HCT116 (cell line): Measurements from ENCODE around the gene LTO1. TPM values are rescaled to one million over a fixed set of nuclear protein-coding genes. Genes with fewer than 3 reads are reported as not detected.

Source experiments
- ATAC-seq: fragments of 200-7000 bp; cut with Tn5 transposase; 2 replicates; pipeline ENCODE4 v1.9.1; 2020; ENCODE audit warnings: mild to moderate bottlenecking, moderate library complexity
- BruUV-seq: library from RNA; stranded (reverse); fragments of 400-500 nt; replicated peaks from 2 replicates; lab custom pipeline; 2021; lab: Mats Ljungman, UMichigan
- CTCF ChIA-PET: fragments of 300-600 bp; sonication (Branson Sonifier 250); formaldehyde crosslinking; loops from one replicate; lab custom pipeline; 2021; ENCODE audit warnings: antibody characterized with exemption; lab: Charles Lee
- POLR2A ChIA-PET: fragments of 300-600, 350-600 bp; sonication (Branson Sonifier 250); formaldehyde crosslinking; loops from one replicate; lab custom pipeline; 2021; ENCODE audit warnings: antibody characterized with exemption; lab: Charles Lee
- RAD21 ChIA-PET, 2 experiments: fragments of 300-600 bp; sonication (Branson Sonifier 250); formaldehyde crosslinking; loops; one replicate each; lab custom pipeline; 2023; ENCODE audit warnings: low total read pairs in 2 of 2; ENCODE audit not compliant: uncharacterized antibody in 2 of 2, unreplicated experiment in 2 of 2, low non-redundant PET in 1 of 2; lab: Charles Lee
- DNase-seq: peaks from one replicate; pipeline ENCODE4 v3.0.0-alpha.2; 2010; ENCODE audit warnings: low read depth, low spot score
- H2AFZ ChIP-seq: fragments of 200-600 bp; shearing (Covaris generic), sonication (generic); 2 replicates; pipeline ENCODE4 v1.6.1; 2017; ENCODE audit warnings: low read depth, mixed run types, mixed read lengths, antibody characterized with exemption, low read length; ENCODE audit not compliant: poor library complexity, severe bottlenecking
- H3K27ac ChIP-seq: 2 replicates; pipeline ENCODE4 v1.5.1; 2012; ENCODE audit warnings: low read depth, low read length
- H3K27me3 ChIP-seq: fragments of 200-600 bp; sonication (generic); 2 replicates; pipeline ENCODE4 v1.6.1; 2016; ENCODE audit warnings: mixed run types, low read length, mixed read lengths; ENCODE audit not compliant: insufficient read depth
- H3K36me3 ChIP-seq, 2 experiments: fragments of 200-500 bp in 1 of 2; fragments of 200-600 bp in 1 of 2; sonication (Bioruptor generic) in 1 of 2; sonication (generic) in 1 of 2; 2 replicates each; pipeline versions ENCODE4 v1.5.1 to v1.6.1; 2014 to 2016; ENCODE audit warnings: low read length in 2 of 2, inconsistent platforms in 1 of 2, mixed read lengths in 1 of 2, mixed run types in 1 of 2; ENCODE audit not compliant: insufficient read depth in 2 of 2, control insufficient read depth in 1 of 2
- H3K4me1 ChIP-seq, 2 experiments: fragments of 200-600 bp in 1 of 2; sonication (generic) in 1 of 2; 2 replicates each; pipeline versions ENCODE4 v1.5.1 to v1.6.1; 2012 to 2017; ENCODE audit warnings: low read length in 2 of 2, inconsistent platforms in 1 of 2, mild to moderate bottlenecking in 1 of 2, mixed read lengths in 1 of 2, mixed run types in 1 of 2, moderate library complexity in 1 of 2; ENCODE audit not compliant: insufficient read depth in 2 of 2, control insufficient read depth in 1 of 2
- H3K4me2 ChIP-seq: fragments of 200-600 bp; sonication (generic); 2 replicates; pipeline ENCODE4 v1.6.1; 2017; ENCODE audit warnings: mixed run types, low read length, mixed read lengths
- H3K4me3 ChIP-seq, 2 experiments: fragments of 200-600 bp in 1 of 2; sonication (generic) in 1 of 2; replicated peaks in 1 of 2; 2 replicates each; pipeline ENCODE4 v1.5.1; 2011 to 2016; ENCODE audit warnings: low read length in 2 of 2, control low read depth in 1 of 2, low read depth in 1 of 2, mild to moderate bottlenecking in 1 of 2, mixed read lengths in 1 of 2, mixed run types in 1 of 2
- H3K79me2 ChIP-seq: fragments of 200-600 bp; sonication (generic); 2 replicates; pipeline ENCODE4 v1.6.1; 2017; ENCODE audit warnings: mild to moderate bottlenecking, mixed run types, low read length, moderate library complexity, mixed read lengths; ENCODE audit not compliant: insufficient read depth
- H3K9ac ChIP-seq: fragments of 200-600 bp; sonication (generic); 2 replicates; pipeline ENCODE4 v1.6.1; 2016; ENCODE audit warnings: low read length, mixed read lengths
- H3K9me2 ChIP-seq: fragments of 200-600 bp; sonication (generic), shearing (Covaris generic); 2 replicates; pipeline ENCODE4 v1.6.1; 2017; ENCODE audit warnings: mixed run types, mild to moderate bottlenecking, moderate library complexity; ENCODE audit not compliant: insufficient read depth
- H3K9me3 ChIP-seq, 2 experiments: fragments of 200-500 bp in 1 of 2; fragments of 200-600 bp in 1 of 2; sonication (Bioruptor generic) in 1 of 2; sonication (generic) in 1 of 2; 2 replicates each; pipeline ENCODE4 v1.6.1; 2014 to 2017; ENCODE audit warnings: low read length in 2 of 2, mixed read lengths in 2 of 2, inconsistent platforms in 1 of 2, low read depth in 1 of 2, mild to moderate bottlenecking in 1 of 2, mixed run types in 1 of 2, moderate library complexity in 1 of 2; ENCODE audit not compliant: control insufficient read depth in 1 of 2, insufficient read depth in 1 of 2
- H4K20me1 ChIP-seq: fragments of 200-600 bp; sonication (generic), shearing (Covaris generic); 2 replicates; pipeline ENCODE4 v1.6.1; 2017; ENCODE audit warnings: mixed run types, mild to moderate bottlenecking, moderate library complexity; ENCODE audit not compliant: insufficient read depth
- ATF3 ChIP-seq: IDR thresholded peaks from 2 replicates; pipeline ENCODE4 v1.6.1; 2012
- CBX3 ChIP-seq: IDR thresholded peaks from 2 replicates; pipeline ENCODE4 v1.6.1; 2012; ENCODE audit warnings: low read depth
- CEBPB ChIP-seq: IDR thresholded peaks from 2 replicates; pipeline ENCODE4 v1.6.1; 2012; ENCODE audit warnings: low read depth
- EGR1 ChIP-seq: IDR thresholded peaks from 2 replicates; pipeline ENCODE4 v1.6.1; 2012; ENCODE audit warnings: low read depth
- ELF1 ChIP-seq: IDR thresholded peaks from 2 replicates; pipeline ENCODE4 v1.6.1; 2012; ENCODE audit warnings: low read depth, borderline replicate concordance
- EZH2 ChIP-seq: fragments of 200-600 bp; sonication (generic); IDR thresholded peaks from 2 replicates; pipeline ENCODE4 v1.6.1; 2017; ENCODE audit warnings: antibody characterized with exemption, mixed run types
- EZH2phosphoT487 ChIP-seq: fragments of 200-600 bp; IDR thresholded peaks from 2 replicates; pipeline ENCODE4 v1.6.1; 2018; ENCODE audit warnings: antibody characterized with exemption, borderline replicate concordance
- FOSL1 ChIP-seq: IDR thresholded peaks from 2 replicates; pipeline ENCODE4 v1.6.1; 2012; ENCODE audit warnings: low read depth
- JUND ChIP-seq: IDR thresholded peaks from 2 replicates; pipeline ENCODE4 v1.6.1; 2012
- POLR2A ChIP-seq: IDR thresholded peaks from 2 replicates; pipeline ENCODE4 v1.7.0; 2011; ENCODE audit warnings: borderline replicate concordance; ENCODE audit not compliant: insufficient read depth, insufficient read length; ENCODE audit errors: extremely low read depth
- POLR2AphosphoS5 ChIP-seq: IDR thresholded peaks from 2 replicates; pipeline ENCODE4 v1.6.1; 2011; ENCODE audit warnings: mild to moderate bottlenecking, low read depth, low read length, moderate library complexity
- RAD21 ChIP-seq: IDR thresholded peaks from 2 replicates; pipeline ENCODE4 v1.6.1; 2012; ENCODE audit warnings: low read depth, mild to moderate bottlenecking
- REST ChIP-seq: IDR thresholded peaks from 2 replicates; pipeline ENCODE4 v1.6.1; 2012; ENCODE audit warnings: low read depth
- SIN3A ChIP-seq: IDR thresholded peaks from 2 replicates; pipeline ENCODE4 v1.6.1; 2012; ENCODE audit warnings: low read depth
- SP1 ChIP-seq: IDR thresholded peaks from 2 replicates; pipeline ENCODE4 v1.6.1; 2012; ENCODE audit warnings: low read depth
- SRF ChIP-seq: IDR thresholded peaks from 2 replicates; pipeline ENCODE4 v1.6.1; 2012; ENCODE audit warnings: low read depth
- TCF7L2 ChIP-seq: IDR thresholded peaks from 2 replicates; pipeline ENCODE4 v1.7.0; 2011; ENCODE audit warnings: borderline replicate concordance, inconsistent platforms; ENCODE audit not compliant: insufficient read depth, insufficient read length; ENCODE audit errors: extremely low read depth
- YY1 ChIP-seq: IDR thresholded peaks from 2 replicates; pipeline ENCODE4 v1.6.1; 2011; ENCODE audit warnings: low read length, low read depth, moderate library complexity, mild to moderate bottlenecking; ENCODE audit not compliant: insufficient replicate concordance; ENCODE audit errors: extremely low read depth
- ZBTB33 ChIP-seq: IDR thresholded peaks from 2 replicates; pipeline ENCODE4 v1.6.1; 2011; ENCODE audit warnings: mild to moderate bottlenecking, low read length, moderate library complexity; ENCODE audit not compliant: insufficient replicate concordance; ENCODE audit errors: extremely low read depth
- ZFX ChIP-seq: fragments of 450-650 bp; IDR thresholded peaks from 2 replicates; pipeline ENCODE4 v1.6.1; 2017
- intact Hi-C: fragments of 100-400 bp; cut with micrococcal nuclease; formaldehyde crosslinking; loops from 2 replicates; pipeline ENCODE4 v1.10.0; 2022
- total RNA-seq: library from RNA; stranded (reverse); gene quantifications from one replicate; pipeline ENCODE4 v1.2.1, GENCODE V29; 2021; ENCODE audit not compliant: unreplicated experiment

The LTO1 gene
- total RNA-seq, 1 experiment from 2014 or later, result 21.3 TPM

GRCh38 chr11:69699213-69699612 lies 24.1 kb upstream of the LTO1 start:
- no peak for DNase-seq
- intact Hi-C loops, result no loop called here
- Histone ChIP-seq H3K9ac (no peak overlapping the region), H3K79me2 (no peaks in the 10 kb centered on the region; the same call in 1 of the 2 replicates), H4K20me1 (no peaks in the 10 kb centered on the region), H3K4me1 (peaks cover 54 to 70% of the 10 kb centered on the region in 2 experiments), H3K9me2 (no peaks in the 10 kb centered on the region), H3K27ac (no peak overlapping the region), H3K4me3 (no peak overlapping the region), H3K4me2 (no peak overlapping the region), H3K9me3 (no peaks in the 10 kb centered on the region), H3K36me3 (no peaks in the 10 kb centered on the region), H2AFZ (no peak overlapping the region), H3K27me3 (no peaks in the 10 kb centered on the region)
- ATAC-seq, result no peak
- no peak for TF ChIP-seq EZH2
- TF ChIP-seq YY1, result no peak
- no peak for TF ChIP-seq ATF3
- TF ChIP-seq EZH2phosphoT487, result no peak
- no peak for TF ChIP-seq REST
- no peak for TF ChIP-seq RAD21
- no peak for TF ChIP-seq POLR2AphosphoS5
- no peak for TF ChIP-seq EGR1
- no peak for TF ChIP-seq ELF1
- TF ChIP-seq CBX3, result no peak
- no peak for TF ChIP-seq POLR2A
- TF ChIP-seq FOSL1, result no peak
- TF ChIP-seq SRF, result no peak
- TF ChIP-seq ZFX, result no peak
- TF ChIP-seq JUND, result no peak
- TF ChIP-seq SP1, result no peak
- TF ChIP-seq TCF7L2, result no peak
- TF ChIP-seq ZBTB33, result no peak
- no peak for TF ChIP-seq CEBPB
- TF ChIP-seq SIN3A, result no peak
- CTCF ChIA-PET, result no interaction called here
- RAD21 ChIA-PET, result no interaction called here
- no TSS peak for BruUV-seq
- POLR2A ChIA-PET, result interaction anchor here (0.8 kb wide), 1 partner anchor 13 kb away, joined by 3 read pairs; no protein-coding TSS in a partner anchor
